Activated CD4-positive, alpha-beta T cell treated with anti-CD3 and anti-CD28 coated beads, Interleukin-2, amount 50 U/mL, for 4 hours (primary cell): Measurements from ENCODE around the gene GADL1.

Source experiments
- DNase-seq, 2 experiments: peaks; one replicate each; pipeline ENCODE4 v3.0.0-alpha.2; 2020

Gene GADL1

DNA sequence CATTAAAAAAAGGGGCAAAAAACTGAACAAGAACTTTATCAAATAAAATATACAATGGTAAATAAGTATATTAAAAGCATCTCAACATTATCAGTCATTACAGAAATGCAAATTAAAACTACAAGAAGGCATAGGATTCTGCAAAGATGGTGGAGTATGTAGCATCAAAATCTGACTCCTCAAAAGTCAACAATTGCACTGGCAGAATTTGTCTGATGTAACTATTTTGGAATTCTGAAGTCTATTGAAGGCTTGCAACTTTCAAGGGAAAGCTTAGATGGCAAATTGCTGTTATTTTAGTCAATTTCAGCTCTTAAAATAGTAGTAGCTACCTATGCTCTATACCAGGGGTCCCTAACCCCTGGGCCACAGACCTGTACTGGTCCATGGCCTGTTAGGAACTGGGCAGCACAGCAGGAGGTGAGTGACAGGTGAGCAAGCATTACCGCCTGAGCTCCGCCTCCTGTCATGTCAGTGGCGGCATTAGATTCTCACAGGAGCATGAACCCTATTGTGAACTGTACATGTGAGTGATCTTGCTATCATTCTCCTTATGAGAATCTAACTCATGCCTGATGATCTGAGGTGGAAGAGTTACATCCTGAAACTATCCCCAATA, 180.5 kb downstream of the GADL1 start:
- no peak for DNase-seq

DNA sequence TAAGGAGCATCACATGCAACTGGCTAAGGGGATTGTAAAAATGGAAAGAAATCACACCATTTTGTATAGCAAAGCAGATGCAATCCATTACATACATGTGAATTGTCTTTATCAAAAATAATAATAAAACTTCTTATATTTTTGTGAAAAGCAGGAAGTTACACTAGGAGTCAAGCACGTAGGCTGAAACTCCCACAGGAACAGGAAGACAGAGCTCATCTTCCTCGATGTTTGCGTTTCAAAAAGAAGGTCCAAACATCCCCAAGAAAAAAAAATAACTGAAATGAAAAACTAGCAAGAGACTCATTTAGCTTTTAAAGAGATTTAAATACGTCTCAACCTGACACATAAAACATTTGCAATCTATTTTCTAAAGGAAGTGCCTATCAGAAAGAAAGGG, 181.5 kb downstream of the GADL1 start:
- no peak for DNase-seq

DNA sequence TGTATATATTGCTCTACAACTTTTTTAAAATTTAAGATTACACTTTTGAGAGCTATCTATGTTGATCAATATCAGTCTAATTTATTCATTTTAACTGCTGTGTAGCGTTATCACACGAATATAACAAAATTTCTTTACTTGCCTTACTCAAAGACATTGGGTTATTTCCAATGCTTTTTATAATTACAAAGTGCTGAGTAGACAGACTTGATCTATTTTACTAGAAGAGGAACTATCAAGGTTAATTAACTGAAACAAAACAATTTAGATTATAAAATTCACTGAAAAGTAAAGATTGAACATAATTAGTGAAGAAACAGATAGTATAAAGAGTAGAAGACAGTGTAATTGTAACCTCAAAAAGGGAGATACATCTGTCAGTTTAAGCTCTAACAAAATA, 182.6 kb downstream of the GADL1 start:
- no peak for DNase-seq

DNA sequence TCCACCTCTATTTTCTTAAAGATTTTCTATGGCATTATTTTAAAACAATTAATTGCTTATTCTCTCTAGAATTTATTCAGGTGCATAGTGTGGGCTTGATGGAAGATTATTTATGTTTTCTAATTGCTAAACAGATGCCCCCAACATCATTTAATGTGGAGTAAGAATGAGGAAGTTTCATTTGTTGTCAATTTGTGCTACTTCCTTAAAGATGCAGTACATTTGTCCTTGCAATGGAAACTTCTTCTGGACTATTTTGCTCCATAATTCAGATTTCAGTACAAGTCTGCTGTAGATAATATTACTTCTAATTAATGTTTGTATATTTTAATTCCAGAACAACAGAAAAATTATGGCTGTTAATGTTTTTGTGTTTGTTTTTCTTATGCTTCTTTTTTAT, 183.3 kb downstream of the GADL1 start:
- DNase-seq, result no peak

DNA sequence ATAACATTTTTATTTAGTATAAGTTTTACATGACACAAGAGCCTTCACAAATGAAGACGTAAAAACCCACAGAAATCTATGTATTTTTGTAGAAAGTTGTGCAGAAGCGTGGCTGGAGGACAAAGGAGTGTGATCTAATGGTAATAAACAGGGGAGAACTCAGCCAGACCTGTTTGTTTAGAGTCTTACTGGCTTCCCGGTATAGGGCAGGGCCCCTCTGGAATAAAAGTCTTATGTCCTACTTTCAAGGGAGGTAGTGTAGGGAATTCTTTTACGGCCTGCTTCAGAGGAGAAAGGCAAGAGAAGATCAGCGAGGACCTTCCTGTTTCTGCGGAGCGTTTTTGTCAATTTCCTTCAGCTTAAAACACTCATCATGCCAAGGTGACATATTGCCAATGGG, 184.4 kb downstream of the GADL1 start:
- no peak for DNase-seq

DNA sequence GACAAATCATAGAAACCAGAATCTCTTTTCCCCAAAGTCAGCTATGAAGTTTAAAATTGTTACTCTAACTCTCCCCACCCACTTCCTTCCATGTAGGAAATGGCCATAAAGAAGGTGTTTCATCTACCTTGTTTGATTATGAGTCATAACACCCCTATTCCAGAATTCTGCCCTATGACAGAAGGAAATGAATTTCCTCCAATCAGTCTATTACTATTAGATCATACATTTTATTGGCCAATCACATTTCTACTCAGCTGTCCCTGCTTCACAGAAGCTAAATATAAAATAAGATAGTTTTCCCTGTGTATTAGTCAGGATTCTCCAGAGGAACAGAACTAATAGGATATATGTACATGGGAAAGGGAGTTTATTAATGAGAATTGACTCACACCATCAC, 186.0 kb downstream of the GADL1 start:
- DNase-seq, result no peak

DNA sequence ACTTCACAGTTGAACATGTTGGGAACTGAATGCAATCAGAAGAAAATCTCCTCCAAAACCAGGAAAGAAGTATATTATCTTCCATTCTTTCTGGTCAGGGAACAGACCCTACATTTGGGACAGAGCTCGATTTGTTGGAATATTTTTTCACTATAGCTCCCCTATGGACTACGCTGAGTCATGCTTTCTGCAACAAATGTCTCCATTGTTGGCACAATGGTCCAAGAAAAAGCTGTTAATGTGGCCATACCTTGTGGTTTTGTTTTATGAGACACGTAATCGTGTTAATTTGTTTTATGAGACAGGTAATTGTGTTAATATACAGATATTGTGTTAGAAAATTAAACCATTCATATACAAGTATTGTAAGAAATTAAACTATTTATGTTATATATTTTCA, 186.6 kb downstream of the GADL1 start:
- no peak for DNase-seq

DNA sequence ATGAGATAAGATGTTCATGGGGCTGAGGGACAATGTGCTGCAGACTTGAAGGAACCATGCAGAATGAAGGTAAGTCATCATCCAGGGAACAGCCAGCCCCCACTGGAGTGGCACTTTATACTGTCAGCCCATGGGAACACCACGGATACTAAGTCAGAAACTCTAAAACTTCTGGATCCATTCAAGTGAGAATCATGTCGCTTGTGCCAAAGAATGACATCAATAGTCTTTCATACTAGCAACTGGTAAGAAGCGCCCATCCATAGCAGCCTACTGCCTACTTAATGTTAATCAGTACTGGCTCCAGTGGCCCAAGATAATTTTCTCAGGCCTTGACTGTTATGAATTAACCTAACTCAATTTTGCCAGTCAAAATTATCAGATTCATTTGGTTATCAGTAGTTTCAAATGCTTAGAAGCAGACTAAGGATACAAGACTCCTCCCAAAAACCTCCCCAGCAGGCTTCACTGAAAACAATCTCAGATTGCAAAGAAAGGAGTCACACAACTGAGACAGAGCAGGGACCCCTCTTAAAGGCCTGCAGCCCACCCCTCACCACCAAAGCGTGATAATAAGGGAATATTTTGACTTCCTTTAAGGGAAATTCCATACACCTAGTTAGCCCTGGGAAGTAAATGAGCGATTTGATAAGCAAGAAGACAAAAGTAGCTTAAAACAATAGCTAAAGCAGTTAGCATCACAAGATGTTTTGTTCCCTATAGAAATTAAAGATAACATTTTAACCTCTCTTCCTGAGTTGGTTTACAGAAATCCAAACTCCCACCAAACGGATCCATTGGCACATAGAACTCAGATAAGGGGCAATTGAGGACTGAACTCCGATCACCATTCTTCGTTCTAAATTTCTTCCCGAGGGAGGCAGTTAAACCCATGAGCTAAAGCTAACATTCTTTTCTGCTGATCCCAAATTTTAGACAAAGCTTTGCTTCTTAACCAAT, 189.2 kb downstream of the GADL1 start:
- DNase-seq, result no peak

DNA sequence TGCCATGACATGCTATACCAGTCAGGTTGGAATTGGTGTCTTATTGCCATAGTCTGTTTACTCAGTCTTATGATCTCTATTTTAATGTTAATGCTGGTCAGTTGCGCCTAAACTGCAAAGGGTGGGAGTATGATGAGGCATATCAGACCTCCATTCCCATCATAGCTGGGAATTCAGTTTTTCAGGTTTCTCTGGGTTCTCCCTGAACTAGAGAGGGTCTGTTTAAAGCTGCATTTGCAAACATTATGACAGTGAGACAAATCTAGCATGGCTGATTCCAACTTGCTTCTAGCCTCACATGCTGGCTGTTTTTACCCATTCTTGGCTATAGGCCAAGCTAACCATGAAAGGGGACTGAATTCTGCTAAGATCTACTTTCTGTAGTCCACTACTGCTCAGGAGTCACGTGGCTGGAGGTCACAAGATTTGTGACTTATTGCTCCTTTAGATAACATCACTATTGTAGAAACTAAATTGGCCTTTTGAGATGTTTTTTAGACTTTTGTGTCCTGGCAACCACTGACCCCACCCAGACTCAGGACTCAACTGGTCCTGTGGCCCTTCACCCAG, 191.5 kb downstream of the GADL1 start:
- no peak for DNase-seq

DNA sequence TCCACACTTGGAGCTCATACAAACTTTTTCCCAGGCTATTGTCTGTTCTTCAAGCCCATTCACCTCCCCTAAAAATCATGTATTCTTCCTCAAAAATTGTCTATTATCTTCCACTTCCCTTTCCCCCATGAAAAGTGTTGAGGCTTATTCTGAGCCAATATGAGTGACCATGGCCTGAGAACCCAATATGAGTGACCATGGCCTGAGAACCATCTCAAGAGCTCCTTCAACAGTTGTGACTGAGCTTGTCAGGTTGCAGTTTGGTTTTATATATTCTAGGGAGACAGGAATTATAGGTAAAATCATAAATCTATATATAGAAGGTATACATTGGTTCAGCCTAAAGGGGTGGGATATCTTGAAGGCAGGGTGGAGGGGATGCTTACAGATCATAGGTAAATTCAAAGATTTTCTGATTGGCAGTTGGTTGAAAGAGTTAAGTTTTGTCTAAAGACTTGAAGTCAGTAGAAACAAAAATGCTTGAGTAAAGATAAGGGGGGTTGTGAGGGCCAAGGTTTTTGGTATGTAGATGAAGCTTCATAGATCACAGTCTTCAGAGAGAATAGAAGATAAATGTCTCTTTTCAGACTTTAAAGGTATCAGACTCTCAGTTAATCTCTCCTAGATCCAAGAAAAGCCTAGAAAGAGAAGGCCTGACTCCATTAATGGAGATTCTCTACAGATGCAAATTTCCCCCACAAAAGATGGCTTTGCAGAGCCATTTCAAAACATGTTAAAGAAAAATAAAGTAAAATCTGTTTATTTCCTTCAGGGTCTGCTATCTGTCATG, 192.2 kb downstream of the GADL1 start:
- no peak for DNase-seq

DNA sequence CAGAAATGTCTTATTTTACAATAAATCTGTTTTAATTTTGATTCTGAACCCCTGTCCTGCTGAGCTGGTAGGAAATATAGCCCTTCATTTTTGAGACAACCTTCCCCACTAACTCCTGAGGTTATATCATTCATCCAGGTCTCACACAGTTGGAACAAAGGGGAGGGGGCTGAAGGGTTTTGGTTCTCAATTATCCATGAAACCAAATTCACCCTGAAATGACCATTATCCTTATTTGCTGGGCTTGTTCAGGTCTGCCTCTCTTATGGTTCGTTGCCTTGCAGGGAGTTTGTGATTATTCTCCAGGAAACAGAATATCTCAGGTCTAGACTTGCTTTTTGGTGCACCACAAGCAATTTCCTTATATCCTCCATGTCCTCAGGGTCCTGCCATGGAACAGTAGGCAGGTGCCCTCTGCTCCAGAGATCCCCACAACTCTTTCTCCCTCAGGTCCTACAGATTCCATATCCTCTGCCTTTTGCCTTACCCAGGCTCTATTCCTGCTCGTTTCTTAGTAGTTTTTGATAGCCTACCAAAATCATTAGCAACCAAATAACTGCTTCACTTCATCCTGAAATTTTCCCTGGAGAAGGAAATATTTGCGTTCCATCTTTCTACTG, 193.6 kb downstream of the GADL1 start:
- DNase-seq, result no peak

DNA sequence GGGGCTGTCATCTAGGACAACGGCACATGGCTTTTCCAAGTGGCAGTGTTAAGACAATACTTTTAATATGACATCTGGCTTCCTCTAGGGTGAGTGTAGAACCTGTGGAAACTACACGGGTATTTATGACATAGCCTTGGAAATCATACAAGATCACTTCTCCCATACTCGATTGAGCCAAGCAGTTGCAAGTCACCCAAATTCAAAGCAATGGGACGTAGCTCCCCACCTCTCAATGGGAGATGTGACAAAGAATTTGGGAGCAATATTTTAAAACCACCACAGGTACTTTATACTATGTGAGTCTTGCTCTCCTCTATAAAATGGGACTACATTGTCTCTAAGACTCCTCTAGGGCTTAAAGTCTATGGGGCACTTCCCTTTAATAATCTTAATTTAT, 194.5 kb downstream of the GADL1 start:
- no peak for DNase-seq

DNA sequence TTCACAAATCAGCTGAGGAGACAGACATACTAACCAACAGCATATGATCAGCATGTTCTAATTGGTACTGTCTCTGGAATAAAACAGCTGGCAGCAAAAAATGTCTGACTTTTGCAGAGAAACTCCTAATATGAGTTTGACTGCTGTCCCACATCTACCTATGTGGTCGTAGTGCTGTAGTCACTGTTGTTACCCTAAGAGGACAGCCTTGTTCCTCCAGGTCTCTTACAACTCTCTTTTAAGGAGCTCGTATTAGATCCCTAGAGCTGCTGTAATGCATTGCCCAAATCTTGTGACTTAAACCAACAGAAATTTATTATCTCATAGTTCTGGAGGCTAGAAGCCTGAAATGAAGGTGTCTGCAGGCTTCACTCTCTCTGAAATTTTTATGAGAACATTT, 195.9 kb downstream of the GADL1 start:
- no peak for DNase-seq

DNA sequence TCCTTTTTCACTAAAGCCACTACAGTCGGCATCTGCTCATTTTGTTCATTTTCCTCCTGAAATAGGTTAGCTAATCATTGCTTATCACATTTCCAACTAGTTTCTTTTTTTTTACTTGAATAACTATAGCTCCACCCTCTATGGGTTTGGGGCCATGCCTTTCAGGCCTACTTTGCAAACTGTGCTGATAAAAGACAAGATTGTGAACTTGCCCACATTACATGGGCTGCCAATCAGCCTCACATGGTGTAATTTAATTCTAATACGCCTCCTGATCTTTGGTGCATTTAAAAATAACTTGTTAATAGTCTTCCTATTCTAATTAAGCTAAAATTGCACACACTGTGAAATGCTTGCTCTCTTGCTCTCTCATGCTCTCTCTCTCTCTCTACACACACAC, 197.6 kb downstream of the GADL1 start:
- no peak for DNase-seq

DNA sequence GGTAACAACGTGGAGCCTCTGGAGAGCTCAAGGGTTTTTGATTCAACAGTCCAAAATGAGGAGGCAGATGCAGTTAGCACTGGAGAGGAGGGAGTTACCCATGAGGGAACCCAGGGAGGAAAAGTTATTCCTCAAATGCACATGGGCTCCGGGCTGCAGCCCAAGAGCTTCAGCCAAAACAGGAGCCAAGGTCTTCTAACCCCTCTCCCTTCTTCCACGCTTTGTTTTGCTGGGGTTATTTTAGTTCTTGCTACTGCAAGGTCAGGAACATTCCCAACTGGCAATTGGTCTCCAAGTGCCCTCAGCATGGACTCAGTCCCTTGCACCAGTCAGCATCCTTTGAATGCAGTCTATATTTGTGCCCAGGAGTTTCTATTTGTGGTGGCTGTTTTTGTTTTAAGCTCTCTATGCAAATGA, 198.1 kb downstream of the GADL1 start:
- DNase-seq, result no peak

DNA sequence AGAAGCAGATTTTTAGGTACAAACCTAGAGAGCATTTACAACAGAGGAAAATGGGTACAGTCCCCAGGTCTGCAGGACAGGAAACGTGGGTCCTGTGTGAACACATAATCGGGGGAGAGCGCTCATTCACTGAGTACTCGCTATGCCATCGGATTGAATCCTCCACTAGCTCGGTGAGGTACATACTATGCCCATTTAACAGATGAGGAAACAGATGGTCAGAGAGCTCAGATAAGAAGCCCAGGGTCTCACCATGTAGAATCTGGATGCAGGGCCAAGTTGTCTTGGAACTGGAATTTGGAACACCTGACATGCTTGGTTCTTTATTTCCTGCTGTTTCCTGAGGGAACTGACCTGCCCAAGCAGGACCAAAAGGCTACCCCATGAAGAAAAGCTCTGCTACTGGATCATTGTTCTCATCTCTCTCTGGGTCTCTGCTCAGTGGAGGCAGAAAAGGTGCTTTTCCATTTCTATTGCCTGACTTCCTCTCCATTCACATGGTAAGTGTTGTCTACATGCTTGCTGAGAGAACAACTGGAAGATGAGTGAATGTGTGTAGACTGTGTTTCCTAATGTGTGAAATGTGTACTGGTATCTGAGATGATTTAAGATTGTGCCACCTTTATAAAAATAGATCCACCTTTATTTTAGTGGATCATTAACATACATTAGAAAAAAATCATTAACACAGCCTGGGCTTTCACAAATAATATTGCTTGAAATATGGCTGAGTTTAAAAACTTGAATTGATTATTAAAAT, 199.0 kb downstream of the GADL1 start:
- no peak for DNase-seq

DNA sequence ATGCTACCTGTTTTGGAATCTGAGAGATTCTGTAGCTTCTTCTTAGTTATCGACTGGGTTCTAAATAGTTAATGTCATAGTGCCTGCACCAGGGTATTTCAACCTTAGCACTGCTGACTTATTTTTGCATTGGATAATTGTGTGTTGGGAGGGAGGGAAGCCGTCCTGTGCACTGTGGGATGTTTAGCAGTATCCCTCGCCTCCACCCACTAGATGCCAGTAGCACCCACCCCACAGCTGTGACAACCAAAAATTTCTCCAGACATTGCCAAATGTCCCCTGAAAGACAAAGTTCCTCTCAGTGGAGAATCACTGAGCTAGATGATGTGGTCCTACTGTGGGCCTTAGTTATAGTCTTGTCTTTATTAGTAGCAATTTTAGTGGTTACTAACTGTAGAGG, 199.8 kb downstream of the GADL1 start:
- DNase-seq, result no peak

DNA sequence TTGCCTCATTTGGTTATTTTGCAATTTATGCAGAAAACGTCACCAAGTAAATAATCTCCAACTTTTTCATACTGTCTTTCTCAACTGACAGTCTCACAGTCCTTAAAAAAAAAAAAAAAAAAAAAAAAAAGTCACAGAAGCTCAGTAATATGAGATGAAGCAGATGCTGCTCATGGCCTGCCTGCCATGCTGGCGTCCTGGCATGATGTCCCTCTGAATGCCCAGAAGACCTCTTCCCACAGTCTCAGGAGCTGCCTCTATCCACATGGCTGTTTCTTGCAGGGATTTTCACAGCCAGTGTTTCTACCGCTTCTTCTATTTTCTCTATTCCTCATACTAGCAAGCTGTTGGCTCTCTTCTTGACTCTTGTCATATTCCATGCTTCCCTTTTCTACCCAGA, 200.3 kb downstream of the GADL1 start:
- DNase-seq, result no peak

DNA sequence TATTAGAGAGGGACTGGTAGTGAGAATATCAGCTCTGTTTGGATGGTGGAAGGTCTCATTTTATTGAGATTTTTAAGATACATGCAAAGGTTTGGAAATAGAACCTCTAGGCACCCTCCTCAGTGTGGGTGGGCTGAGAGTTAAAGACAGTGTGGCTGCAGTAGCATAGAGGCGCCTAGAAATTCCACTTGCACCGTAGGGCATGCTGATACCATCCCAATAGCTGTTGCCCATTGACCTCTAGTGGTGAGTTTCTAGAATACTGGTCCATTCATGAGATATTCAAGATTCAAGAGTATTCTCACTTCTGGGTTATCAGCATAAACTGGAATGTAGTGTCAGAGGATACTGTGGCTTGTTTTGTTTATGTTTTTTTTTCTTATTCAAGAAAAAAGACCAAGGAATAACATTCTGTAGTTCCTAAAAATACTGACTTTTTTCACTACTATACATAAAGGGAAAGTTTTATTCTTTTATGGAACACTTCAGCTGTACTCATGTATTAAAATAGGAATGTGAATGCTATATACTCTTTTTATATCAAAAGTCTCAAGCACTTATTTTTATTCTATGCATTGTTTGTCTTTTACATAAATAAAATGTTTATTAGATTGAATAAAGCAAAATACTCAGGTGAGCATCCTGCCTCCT, 200.9 kb downstream of the GADL1 start:
- DNase-seq, result peak in 1 of 2 experiments; percentile 40

DNA sequence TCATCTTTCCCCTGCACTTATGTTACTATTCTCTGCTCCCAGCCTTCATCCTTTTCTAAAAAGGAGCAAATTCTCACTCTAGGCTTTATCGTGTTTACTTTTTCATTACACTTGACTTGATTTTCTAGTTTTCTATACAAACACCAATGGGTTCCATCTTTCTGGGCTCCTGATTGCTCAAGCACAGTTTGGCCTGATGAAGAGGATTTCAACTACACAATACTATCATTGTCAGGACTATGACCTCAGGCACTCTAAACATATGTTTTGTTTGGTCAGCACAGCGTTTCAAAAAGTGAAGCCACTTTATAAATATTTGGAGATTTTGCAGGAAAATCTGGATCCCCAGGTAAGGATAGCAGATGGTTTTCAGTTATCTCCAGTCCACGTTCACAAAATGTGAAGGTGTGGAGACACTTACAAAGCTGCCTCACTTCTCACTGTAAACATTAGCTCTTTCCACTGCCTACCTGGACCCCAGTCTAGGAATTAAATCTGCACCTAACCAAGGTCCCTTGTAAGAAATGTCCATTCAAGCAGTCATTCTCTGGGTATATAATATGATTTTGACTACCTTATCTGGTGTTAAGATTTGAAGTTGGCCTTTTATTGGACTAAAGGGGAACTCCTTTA, 201.8 kb downstream of the GADL1 start:
- no peak for DNase-seq

DNA sequence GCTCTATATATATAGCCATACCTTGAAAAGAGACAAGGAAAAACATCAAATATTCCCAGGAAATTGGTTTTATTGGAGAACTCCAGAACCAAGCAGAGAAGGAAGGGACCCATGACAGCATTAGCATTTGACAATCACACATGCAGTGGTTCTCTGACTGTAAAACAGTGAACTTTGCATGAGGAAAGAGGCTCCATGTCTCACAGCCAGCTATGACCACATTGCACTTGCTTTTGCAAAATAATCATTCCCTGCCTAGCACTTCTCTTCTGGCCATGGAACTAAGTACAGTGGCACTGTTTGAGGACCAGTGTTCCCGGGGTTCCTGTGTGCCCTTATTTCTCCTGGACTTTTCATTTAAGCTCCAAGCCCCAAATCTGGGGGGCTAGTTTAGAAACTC, 202.5 kb downstream of the GADL1 start:
- no peak for DNase-seq
